Measurements from ENCODE around the gene MAP7D1.
A peak's percentile ranks its signal among the peaks of the same experiment; 100 is the strongest.

MAP7D1 gene

DNA sequence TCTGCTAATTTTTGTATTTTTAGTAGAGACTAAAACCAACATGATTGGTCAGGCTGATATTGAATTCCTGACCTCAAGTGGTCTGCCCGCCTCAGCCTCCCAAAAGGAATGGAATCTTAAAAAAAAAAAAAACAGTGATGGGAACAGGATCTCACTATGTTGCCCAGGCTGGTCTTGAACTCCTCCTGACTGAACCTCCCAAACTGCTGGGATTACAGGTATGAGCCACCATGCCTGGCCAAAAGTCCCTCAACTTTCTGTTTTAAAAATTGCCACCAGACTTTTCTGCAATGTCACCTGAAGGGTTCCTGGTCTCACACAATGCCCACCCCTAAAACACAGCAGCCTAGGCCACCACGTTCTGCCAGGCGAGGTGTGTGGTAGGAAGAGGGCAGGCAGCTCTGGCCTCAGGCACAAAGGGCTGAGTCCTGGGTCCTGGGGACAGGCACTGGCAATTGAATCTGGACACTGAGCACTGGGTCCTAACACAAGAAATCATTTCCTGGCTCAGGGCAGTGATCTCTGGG lies 47.1 kb downstream of the MAP7D1 start:
- DNase-seq (ENCODE audit: low read depth in 2 of 2): no peak
- H3K4me3 ChIP-seq (replicated peaks in 1 of 2; ENCODE audit: low read depth in 2 of 2, low read length in 2 of 2): no peak overlapping the region
- TF ChIP-seq CTCF (IDR thresholded peaks at IDR 0.05; ENCODE audit: low read depth, low read length): no peak

DNA sequence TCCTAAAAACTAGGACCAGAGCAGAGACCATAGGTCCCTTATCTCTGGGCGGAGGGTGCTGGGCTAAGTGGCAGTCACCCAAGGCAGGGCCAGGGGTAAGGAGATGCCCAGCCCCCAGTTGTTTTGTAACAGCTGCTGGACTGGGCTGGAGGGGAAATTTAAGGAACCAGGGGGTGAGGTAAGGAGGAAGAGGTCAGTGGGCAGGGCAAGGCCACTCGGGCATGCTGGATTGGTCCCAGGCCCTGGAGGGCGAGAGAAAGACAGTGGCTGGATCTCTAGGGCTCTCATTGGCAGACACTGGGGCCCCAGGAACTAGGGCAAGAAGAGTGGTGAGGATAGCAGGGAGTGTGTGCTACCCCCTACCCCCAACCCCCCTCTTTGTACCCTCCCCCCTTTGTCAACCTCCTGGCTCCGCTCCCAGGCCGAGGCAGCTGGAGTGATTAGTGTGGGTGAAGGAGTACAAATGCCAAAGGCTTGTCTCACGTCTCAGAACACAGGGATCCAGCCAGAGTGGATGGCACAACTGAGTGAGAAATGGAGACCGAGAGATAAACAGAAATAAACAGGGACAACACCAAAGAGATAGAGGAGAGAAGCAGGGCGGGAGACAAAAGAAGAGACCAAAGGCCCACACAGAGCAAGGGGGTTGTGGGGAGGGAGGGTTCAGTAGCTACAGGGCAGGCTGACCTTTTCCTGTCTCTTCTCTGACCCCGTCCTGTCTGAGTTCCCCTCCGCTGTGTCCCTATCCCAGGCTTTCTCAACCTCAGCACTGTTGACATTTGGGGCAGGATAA lies 47.8 kb downstream of the MAP7D1 start:
- H3K4me3 ChIP-seq (replicated peaks in 1 of 2; ENCODE audit: low read depth in 2 of 2, low read length in 2 of 2): no peak overlapping the region
- no peak for TF ChIP-seq CTCF (IDR thresholded peaks at IDR 0.05; ENCODE audit: low read depth, low read length)
- peak; percentile 63 to 90 for DNase-seq (ENCODE audit: low read depth in 2 of 2)

DNA sequence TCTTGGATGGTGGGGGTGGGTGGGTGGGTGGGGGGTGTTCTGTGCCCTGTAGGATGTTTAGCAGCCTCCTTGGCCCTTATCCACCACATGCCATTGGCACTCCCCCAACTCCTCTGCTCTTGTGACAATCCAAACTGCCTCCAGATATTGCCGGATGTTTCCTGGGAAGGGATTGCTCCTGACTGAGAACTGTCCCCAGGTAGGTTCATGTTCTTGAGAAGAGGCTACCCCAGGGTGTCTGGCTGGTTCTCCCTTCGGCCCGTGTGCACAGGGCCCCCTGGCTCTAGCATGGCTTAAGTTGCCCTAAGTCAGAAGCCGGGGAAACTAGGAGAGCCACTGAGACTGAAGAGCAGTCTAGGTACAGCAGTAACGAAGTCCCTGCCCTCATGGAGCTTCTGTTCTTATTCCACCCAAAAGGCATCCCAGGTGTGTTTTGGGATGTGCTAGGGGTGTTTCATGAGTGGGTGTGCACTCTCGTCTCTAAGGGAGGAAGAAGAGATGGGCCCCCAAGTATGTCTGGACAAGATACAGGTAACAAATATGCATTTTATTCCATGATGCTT lies 48.5 kb downstream of the MAP7D1 start:
- no peak overlapping the region for H3K4me3 ChIP-seq (replicated peaks in 1 of 2; ENCODE audit: low read depth in 2 of 2, low read length in 2 of 2)
- peak in 1 of 2 donors; percentile 71 for DNase-seq (ENCODE audit: low read depth in 2 of 2)

GRCh38 chr1:36206323-36206858 lies 50.4 kb downstream of the MAP7D1 start:
- no peak overlapping the region for H3K4me3 ChIP-seq (replicated peaks in 1 of 2; ENCODE audit: low read depth in 2 of 2, low read length in 2 of 2)
- DNase-seq (ENCODE audit: low read depth in 2 of 2): no peak
- no peak for TF ChIP-seq CTCF (IDR thresholded peaks at IDR 0.05; ENCODE audit: low read depth, low read length)

More for the DNA sequence above, 48.5 kb downstream of the MAP7D1 start:
- TF ChIP-seq CTCF (IDR thresholded peaks at IDR 0.05; ENCODE audit: low read depth, low read length): no peak

GRCh38 chr1:36207339-36207738 lies 51.4 kb downstream of the MAP7D1 start:
- H3K4me3 ChIP-seq (replicated peaks in 1 of 2; ENCODE audit: low read depth in 2 of 2, low read length in 2 of 2): no peak overlapping the region
- peak; percentile 49 to 92 for DNase-seq (ENCODE audit: low read depth in 2 of 2)
- no peak for TF ChIP-seq CTCF (IDR thresholded peaks at IDR 0.05; ENCODE audit: low read depth, low read length)

DNA sequence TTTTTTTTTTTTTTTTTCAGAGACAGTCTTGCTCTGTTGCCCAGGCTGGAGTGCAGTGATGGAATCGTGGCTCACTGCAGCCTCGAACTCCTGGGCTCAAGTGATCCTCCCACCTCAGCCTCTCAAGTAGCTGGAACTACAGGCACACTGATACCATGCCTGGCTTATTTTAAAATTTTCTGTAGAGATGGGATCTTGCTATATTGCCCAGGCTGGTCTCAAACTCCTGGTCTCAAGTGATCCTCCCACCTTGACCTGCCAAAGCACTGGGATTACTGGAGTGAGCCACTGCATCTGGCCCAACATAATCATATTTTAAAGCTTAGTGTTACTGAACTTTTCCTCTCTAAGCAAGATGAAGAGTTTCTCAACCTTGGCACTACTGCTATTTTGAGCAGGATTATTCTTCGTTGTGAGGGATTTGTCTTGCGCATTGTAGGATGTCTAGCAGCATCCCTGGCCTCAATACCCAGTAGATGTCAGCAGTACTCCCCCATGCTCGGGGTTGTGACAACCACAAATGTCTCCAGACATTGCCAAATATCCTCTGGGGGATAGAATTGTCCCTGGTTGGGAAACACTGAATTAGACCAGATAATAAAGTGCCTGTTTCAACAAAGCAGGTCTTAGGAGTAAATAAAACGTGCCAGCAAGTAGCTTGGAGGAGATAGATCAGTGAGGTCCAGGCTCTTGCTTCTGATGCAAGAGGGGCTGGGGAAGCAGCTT lies 53.2 kb downstream of the MAP7D1 start:
- no peak for TF ChIP-seq CTCF (IDR thresholded peaks at IDR 0.05; ENCODE audit: low read depth, low read length)
- peak in 1 of 2 donors; percentile 58 for DNase-seq (ENCODE audit: low read depth in 2 of 2)
- no peak overlapping the region for H3K4me3 ChIP-seq (replicated peaks in 1 of 2; ENCODE audit: low read depth in 2 of 2, low read length in 2 of 2)

Measured in cardiac fibroblast (primary cell).